K562 (cell line): Measurements from ENCODE around the gene PUS3. TPM values are rescaled to one million over a fixed set of nuclear protein-coding genes. Genes with fewer than 3 reads are reported as not detected.

Experiments used
- ATAC-seq: fragments of 200-7000 bp; cut with Tn5 transposase; 3 replicates; pipeline ENCODE4 v1.9.1; 2020; ENCODE audit warnings: moderate library complexity
- BruUV-seq: library from RNA; stranded (reverse); fragments of 400-500 nt; replicated peaks from 2 replicates; lab custom pipeline; 2021; lab: Mats Ljungman, UMichigan
- CTCF ChIA-PET: fragments of 300-600 bp; formaldehyde crosslinking; extraction: SDS; loops from one replicate; lab custom pipeline; 2021; ENCODE audit warnings: low intra/inter-chr PET ratio; lab: Yijun Ruan, JAX
- POLR2A ChIA-PET: fragments of 300-600, 350-650 bp; sonication (Branson Sonifier 250); formaldehyde crosslinking; extraction: SDS; loops from one replicate; lab custom pipeline; 2021; ENCODE audit warnings: antibody characterized with exemption, inconsistent platforms; lab: Yijun Ruan, JAX
- DNase-seq, 4 experiments: peaks; one replicate each; pipeline versions ENCODE4 v3.0.0 to v3.0.0-alpha.2; 2011 to 2018; ENCODE audit warnings: low spot score in 3 of 4, mixed read lengths in 3 of 4; ENCODE audit errors: extremely low read depth in 1 of 4
- FAIRE-seq: peaks from 2 replicates; lab custom pipeline; 2011; peaks lifted over from hg19 to GRCh38; lab: Jason Lieb, UNC
- H2AFZ ChIP-seq: 2 replicates; pipeline ENCODE4 v1.6.0; 2011; ENCODE audit warnings: low read depth, low read length, control low read depth, inconsistent platforms
- H3K27ac ChIP-seq: fragments of 200-600 bp; 3 replicates; pipeline ENCODE4 v1.8.0; 2011; ENCODE audit warnings: low read depth, mild to moderate bottlenecking, control low read depth, inconsistent platforms, low read length, moderate library complexity, mixed read lengths; ENCODE audit errors: extremely low read depth
- H3K27me3 ChIP-seq, 2 experiments: fragments of 300-600 bp in 1 of 2; 2 replicates in 1 of 2; 3 replicates in 1 of 2; pipeline versions ENCODE4 v1.6.0 to v1.8.0; 2011; ENCODE audit warnings: inconsistent platforms in 2 of 2, low read length in 2 of 2, mild to moderate bottlenecking in 1 of 2, mixed read lengths in 1 of 2, moderate library complexity in 1 of 2; ENCODE audit not compliant: control insufficient read depth in 2 of 2, insufficient read depth in 2 of 2
- H3K36me3 ChIP-seq: fragments of 300-600 bp; 3 replicates; pipeline ENCODE4 v1.8.0; 2011; ENCODE audit warnings: mild to moderate bottlenecking, low read length, inconsistent platforms; ENCODE audit not compliant: control insufficient read depth, insufficient read depth
- H3K4me1 ChIP-seq, 2 experiments: fragments of 200-600 bp in 1 of 2; replicated peaks in 1 of 2; 2 replicates in 1 of 2; 3 replicates in 1 of 2; pipeline versions ENCODE4 v1.5.1 to v1.8.0; 2011; ENCODE audit warnings: inconsistent platforms in 2 of 2, low read length in 2 of 2, mild to moderate bottlenecking in 1 of 2, mixed read lengths in 1 of 2, moderate library complexity in 1 of 2; ENCODE audit not compliant: control insufficient read depth in 2 of 2, insufficient read depth in 2 of 2
- H3K4me2 ChIP-seq: 2 replicates; pipeline ENCODE4 v1.6.1; 2011; ENCODE audit warnings: low read length, control low read depth, inconsistent platforms, mixed read lengths; ENCODE audit not compliant: insufficient read depth
- H3K4me3 ChIP-seq: fragments of 200-600 bp; sonication (generic), shearing (Covaris generic); 2 replicates; pipeline ENCODE4 v1.5.1; 2016; ENCODE audit warnings: control low read depth, inconsistent platforms
- H3K79me2 ChIP-seq: fragments of 200-600 bp; 3 replicates; pipeline ENCODE4 v1.8.0; 2011; ENCODE audit warnings: low read length, inconsistent platforms; ENCODE audit not compliant: control insufficient read depth, insufficient read depth
- H3K9ac ChIP-seq, 2 experiments: 2 replicates each; pipeline versions ENCODE4 v1.6.0 to v1.6.1; 2011; ENCODE audit warnings: low read depth in 2 of 2, low read length in 2 of 2, control low read depth in 1 of 2, inconsistent platforms in 1 of 2, mild to moderate bottlenecking in 1 of 2, mixed read lengths in 1 of 2; ENCODE audit not compliant: insufficient read depth in 1 of 2
- H3K9me1 ChIP-seq: one replicate; pipeline ENCODE4 v1.6.0; 2011; ENCODE audit warnings: inconsistent platforms, mild to moderate bottlenecking, low read length, moderate library complexity; ENCODE audit not compliant: control insufficient read depth, insufficient read depth
- H3K9me3 ChIP-seq: replicated peaks from 2 replicates; pipeline ENCODE4 v1.5.1; 2011; ENCODE audit warnings: low read depth, low read length, inconsistent platforms; ENCODE audit not compliant: control insufficient read depth, insufficient read depth
- H4K20me1 ChIP-seq: replicated peaks from 2 replicates; pipeline ENCODE4 v1.6.1; 2011; ENCODE audit warnings: low read length, inconsistent platforms, mixed read lengths; ENCODE audit not compliant: control insufficient read depth, insufficient read depth
- CTBP1 ChIP-seq: fragments of 450-650 bp; IDR thresholded peaks from 2 replicates; pipeline ENCODE4 v1.6.1; 2016; ENCODE audit warnings: borderline replicate concordance
- ELK3 ChIP-seq: fragments of 450-650 bp; formaldehyde crosslinking; IDR thresholded peaks from 2 replicates; pipeline ENCODE4 v1.4.0; 2020; ENCODE audit warnings: mild to moderate bottlenecking
- KAT2B ChIP-seq: IDR thresholded peaks from one replicate; pipeline ENCODE4 v1.6.1; 2012; ENCODE audit warnings: low read depth, mild to moderate bottlenecking, control low read depth, inconsistent platforms, low read length, moderate library complexity
- NFRKB ChIP-seq: fragments of 450-650 bp; IDR thresholded peaks from 2 replicates; pipeline ENCODE4 v1.6.1; 2016; ENCODE audit warnings: low read depth
- PHB ChIP-seq: fragments of 250-450 bp; sonication (Bioruptor Pico); IDR thresholded peaks from 2 replicates; pipeline ENCODE4 v1.5.0; 2021
- POLR2H ChIP-seq: IDR thresholded peaks from 2 replicates; pipeline ENCODE4 v1.6.1; 2016; ENCODE audit warnings: missing genetic modification characterization, low read depth, mild to moderate bottlenecking, control low read depth, missing compliant biosample characterization, moderate library complexity
- RBM34 ChIP-seq: fragments of 200-400 bp; formaldehyde crosslinking; IDR thresholded peaks from 2 replicates; pipeline ENCODE4 v1.6.1; 2018; ENCODE audit warnings: low read length, borderline replicate concordance; ENCODE audit not compliant: insufficient read depth
- SIN3B ChIP-seq: fragments of 450-650 bp; IDR thresholded peaks from 2 replicates; pipeline ENCODE4 v1.6.1; 2017; ENCODE audit warnings: low read depth, mild to moderate bottlenecking, moderate library complexity
- SRSF1 ChIP-seq: fragments of 200-400 bp; formaldehyde crosslinking; IDR thresholded peaks from 2 replicates; pipeline ENCODE4 v1.6.1; 2017; ENCODE audit warnings: mild to moderate bottlenecking, low read depth, low read length, moderate library complexity
- TGIF2 ChIP-seq: sonication (generic); formaldehyde crosslinking; IDR thresholded peaks from 2 replicates; pipeline ENCODE4 v1.8.1; 2022; ENCODE audit warnings: mild to moderate bottlenecking, missing genetic modification reagents, moderate library complexity
- YY1 ChIP-seq, 3 experiments: IDR thresholded peaks; 2 replicates each; pipeline ENCODE4 v1.6.1; 2011; ENCODE audit warnings: low read length in 2 of 3, mild to moderate bottlenecking in 2 of 3, moderate library complexity in 2 of 3, borderline replicate concordance in 1 of 3, control low read depth in 1 of 3, low read depth in 1 of 3; ENCODE audit not compliant: insufficient read depth in 3 of 3, insufficient replicate concordance in 2 of 3, control insufficient read depth in 1 of 3, insufficient read length in 1 of 3; ENCODE audit errors: extremely low read depth in 1 of 3
- ZBED1 ChIP-seq: IDR thresholded peaks from 2 replicates; pipeline ENCODE4 v1.6.1; 2014
- ZNF384 ChIP-seq: IDR thresholded peaks from 2 replicates; pipeline ENCODE4 v1.6.1; 2012; ENCODE audit warnings: low read depth, low read length, improper control_type of control experiment
- ZNF408 ChIP-seq: fragments of 250-450 bp; sonication (Bioruptor Pico); IDR thresholded peaks from 2 replicates; pipeline ENCODE4 v1.4.0; 2020; ENCODE audit warnings: low read depth, mild to moderate bottlenecking, moderate library complexity
- WGBS: fragments of 100-300 bp; shearing (Covaris generic); methylation state at CpG from one replicate; pipeline ENCODE4 v1.1.6; 2016; ENCODE audit warnings: low coverage, mixed read lengths; ENCODE audit not compliant: insufficient coverage; ENCODE audit errors: missing lambda C conversion rate; 5-methylcytosine and 5-hydroxymethylcytosine counted together
- in situ Hi-C: fragments of 300-500 bp; cut with MboI; formaldehyde crosslinking; loops from 4 replicates; pipeline ENCODE4 v1.15.0; 2018; ENCODE audit warnings: inconsistent platforms, mixed read lengths
- intact Hi-C: fragments of 100-400 bp; cut with micrococcal nuclease; formaldehyde crosslinking; loops from 2 replicates; pipeline ENCODE4 v1.14.2; 2022
- polyA plus RNA-seq, 8 experiments: library from polyadenylated mRNA; depleted of rRNA in 4 of 8; stranded (reverse) in 5 of 8; unstranded in 3 of 8; fragments of >200 nt; fragmentation: Nextera tagmentation in 2 of 8; fragmentation: Illumina TruSeq in 1 of 8; extraction: Ambion mirVana in 2 of 8; extraction: Trizol in 1 of 8; gene quantifications; 2 replicates each; pipeline versions ENCODE4 v1.2.1 to v1.2.3, GENCODE V29; 2011 to 2014; ENCODE audit warnings: inconsistent platforms in 1 of 8, missing spikeins in 1 of 8
- total RNA-seq, 7 experiments: library from RNA; depleted of rRNA in 6 of 7; stranded (reverse); fragments of >200 nt in 6 of 7; fragmentation: Illumina TruSeq in 2 of 7; extraction: Trizol in 2 of 7; gene quantifications; 2 replicates each; pipeline versions ENCODE4 v1.2.1 to v1.2.3, GENCODE V29; 2011 to 2021; ENCODE audit warnings: low replicate concordance in 1 of 7
- TF ChIP-seq, protein P1 (sequence below), 2 experiments: IDR thresholded peaks; 2 replicates each; pipeline ENCODE4 v1.6.1; 2011; ENCODE audit warnings: borderline replicate concordance in 1 of 2, control low read depth in 1 of 2, low read depth in 1 of 2, low read length in 1 of 2, mild to moderate bottlenecking in 1 of 2, mixed read lengths in 1 of 2, moderate library complexity in 1 of 2; ENCODE audit not compliant: insufficient read depth in 1 of 2, insufficient read length in 1 of 2, poor library complexity in 1 of 2, severe bottlenecking in 1 of 2; ENCODE audit errors: extremely low read depth in 1 of 2

PUS3 gene
- total and polyA plus RNA-seq, 9 of the 15 experiments (the other 6 are each of a cell fraction or from before 2014, with no cell fraction given) = 16.5 to 49.2 (median 35.9) TPM

- TF ChIP-seq SRSF1 = no peak
- no peak for TF ChIP-seq ZNF384
- TF ChIP-seq PHB (CRISPR knock-in tag) = no peak
Measured at GRCh38 chr11:125902927-125903710, at the start of gene PUS3 (continued).

DNA sequence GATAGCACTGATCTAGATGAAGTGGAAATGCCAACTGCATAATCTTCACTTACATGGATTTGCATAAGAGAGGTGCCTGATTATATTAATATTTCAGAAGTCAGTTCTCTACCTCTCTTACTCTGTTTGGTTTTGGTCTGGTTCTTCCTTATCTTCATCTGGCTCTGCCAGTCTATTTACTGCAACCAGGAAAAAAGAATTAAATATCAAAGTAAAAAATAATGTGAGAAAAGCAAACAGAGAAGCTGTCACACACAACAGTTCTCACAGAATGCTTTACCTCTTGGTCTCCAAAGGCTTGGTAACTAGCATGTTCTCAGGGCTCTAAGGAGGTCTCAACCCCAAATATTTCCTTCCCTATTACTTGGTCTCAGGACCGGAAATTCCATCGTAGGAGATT is 49.6 kb upstream of the PUS3 start:
- Histone ChIP-seq H3K4me1 (peaks cover 0 to 13% of the 10 kb centered on the region in 2 experiments; a peak in 2 of 5 replicates), H3K27ac (no peak overlapping the region), H3K9me3 (no peaks in the 10 kb centered on the region), H3K9me1 (peaks cover 4% of the 10 kb centered on the region), H3K4me3 (no peak overlapping the region), H3K36me3 (no peaks in the 10 kb centered on the region), H3K27me3 (peaks cover 71 to 85% of the 10 kb centered on the region in 2 experiments), H3K9ac (no peak overlapping the region), H2AFZ (no peak overlapping the region), H3K79me2 (no peaks in the 10 kb centered on the region), H3K4me2 (no peak overlapping the region), H4K20me1 (peaks cover 8% of the 10 kb centered on the region; the same call in 1 of the 2 replicates)
- 0% methylated on average over 2 of the region's 2 CpGs for WGBS
- POLR2A ChIA-PET = no interaction called here
- intact Hi-C loops = no loop called here
- TF ChIP-seq, protein P1, sequence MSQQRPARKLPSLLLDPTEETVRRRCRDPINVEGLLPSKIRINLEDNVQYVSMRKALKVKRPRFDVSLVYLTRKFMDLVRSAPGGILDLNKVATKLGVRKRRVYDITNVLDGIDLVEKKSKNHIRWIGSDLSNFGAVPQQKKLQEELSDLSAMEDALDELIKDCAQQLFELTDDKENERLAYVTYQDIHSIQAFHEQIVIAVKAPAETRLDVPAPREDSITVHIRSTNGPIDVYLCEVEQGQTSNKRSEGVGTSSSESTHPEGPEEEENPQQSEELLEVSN (IDR thresholded peaks at IDR 0.05; ENCODE audit: borderline replicate concordance in 1 of 2, extremely low read depth in 1 of 2, insufficient read depth in 1 of 2, insufficient read length in 1 of 2, low read depth in 1 of 2, low read length in 1 of 2, poor library complexity in 1 of 2, severe bottlenecking in 1 of 2) = no peak
- TF ChIP-seq ZBED1 = no peak
- TF ChIP-seq ZNF408 (CRISPR knock-in tag) = no peak
- TF ChIP-seq NFRKB = no peak
- no peak for TF ChIP-seq RBM34
- no peak for TF ChIP-seq ELK3 (CRISPR knock-in tag)
- TF ChIP-seq POLR2H = no peak
- TF ChIP-seq SIN3B = no peak
- no peak for TF ChIP-seq TGIF2 (CRISPR knock-in tag)
- no peak for TF ChIP-seq KAT2B
- TF ChIP-seq YY1 (IDR thresholded peaks at IDR 0.05; ENCODE audit: borderline replicate concordance in 1 of 3, control insufficient read depth in 1 of 3, extremely low read depth in 1 of 3, insufficient read depth in 3 of 3, insufficient read length in 1 of 3, insufficient replicate concordance in 2 of 3, low read depth in 1 of 3, low read length in 2 of 3) = no peak
- no peak for TF ChIP-seq CTBP1
- in situ Hi-C loops = no loop called here
- DNase-seq (no peak), FAIRE-seq (no peak), ATAC-seq (no peak)
- BruUV-seq = no TSS peak
- CTCF ChIA-PET = no interaction called here
